ENCODE data around the gene RAD50. TPM values are rescaled to one million over a fixed set of nuclear protein-coding genes. Genes with fewer than 3 reads are reported as not detected.

Gene RAD50
- polyA plus RNA-seq, 1 donor (not counting 4 experiments of a cell fraction or from before 2014, with no cell fraction given): 26.3 TPM

DNA sequence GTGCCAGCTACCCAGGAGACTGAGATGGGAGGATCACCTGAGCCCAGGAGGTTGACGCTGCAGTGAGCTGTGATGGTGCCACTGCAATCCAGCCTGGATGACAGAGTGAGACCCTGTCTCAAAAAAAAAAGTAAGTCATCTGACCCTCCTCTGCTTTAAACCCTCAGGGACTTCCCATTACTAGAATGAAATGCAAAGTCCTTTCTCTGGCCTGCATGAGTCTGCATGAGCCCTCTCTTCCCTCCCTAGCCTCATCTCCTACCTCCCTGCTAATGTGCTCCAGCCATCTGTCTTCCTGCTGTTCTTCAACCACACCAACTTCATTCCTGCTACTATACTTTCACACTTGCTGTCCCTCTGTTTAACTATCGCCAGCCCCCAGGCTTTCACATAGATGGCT lies 28.8 kb upstream of the RAD50 start:
- H3K4me2 ChIP-seq (ENCODE audit: control insufficient read depth, extremely low read depth, insufficient read depth, low read depth, low read length): no peak overlapping the region
- FAIRE-seq (no peak), DNase-seq (ENCODE audit: low read depth, low spot score) (no peak)
- peaks cover 3% of the 10 kb centered on the region for H3K4me1 ChIP-seq (ENCODE audit: control insufficient read depth, extremely low read depth, insufficient read depth, low read length)
- H3K27me3 ChIP-seq (ENCODE audit: control insufficient read depth, extremely low read depth, insufficient read depth, low read length): peaks cover 15% of the 10 kb centered on the region
- H3K36me3 ChIP-seq (ENCODE audit: control insufficient read depth in 2 of 2, extremely low read depth in 1 of 2, insufficient read depth in 2 of 2, low read length in 2 of 2): no peaks in the 10 kb centered on the region
- no peaks in the 10 kb centered on the region for H3K9me3 ChIP-seq (ENCODE audit: control insufficient read depth, low read depth, low read length)
- dilution Hi-C loops (cut with MboI; ENCODE audit: extremely low pct_ligation_motif_present, low sequenced_read_pairs): no loop called here
- H3K4me3 ChIP-seq (ENCODE audit: control insufficient read depth in 2 of 3, extremely low read depth in 1 of 3, insufficient read depth in 2 of 3, low read depth in 1 of 3, low read length in 3 of 3): no peak overlapping the region
- H4K20me1 ChIP-seq (ENCODE audit: control insufficient read depth, extremely low read depth, insufficient read depth, low read length): no peaks in the 10 kb centered on the region
- no peak overlapping the region for H2AFZ ChIP-seq (ENCODE audit: control insufficient read depth, low read length)
- no peak for TF ChIP-seq EZH2 (IDR thresholded peaks at IDR 0.05; ENCODE audit: low read length)
- TF ChIP-seq, protein P1, sequence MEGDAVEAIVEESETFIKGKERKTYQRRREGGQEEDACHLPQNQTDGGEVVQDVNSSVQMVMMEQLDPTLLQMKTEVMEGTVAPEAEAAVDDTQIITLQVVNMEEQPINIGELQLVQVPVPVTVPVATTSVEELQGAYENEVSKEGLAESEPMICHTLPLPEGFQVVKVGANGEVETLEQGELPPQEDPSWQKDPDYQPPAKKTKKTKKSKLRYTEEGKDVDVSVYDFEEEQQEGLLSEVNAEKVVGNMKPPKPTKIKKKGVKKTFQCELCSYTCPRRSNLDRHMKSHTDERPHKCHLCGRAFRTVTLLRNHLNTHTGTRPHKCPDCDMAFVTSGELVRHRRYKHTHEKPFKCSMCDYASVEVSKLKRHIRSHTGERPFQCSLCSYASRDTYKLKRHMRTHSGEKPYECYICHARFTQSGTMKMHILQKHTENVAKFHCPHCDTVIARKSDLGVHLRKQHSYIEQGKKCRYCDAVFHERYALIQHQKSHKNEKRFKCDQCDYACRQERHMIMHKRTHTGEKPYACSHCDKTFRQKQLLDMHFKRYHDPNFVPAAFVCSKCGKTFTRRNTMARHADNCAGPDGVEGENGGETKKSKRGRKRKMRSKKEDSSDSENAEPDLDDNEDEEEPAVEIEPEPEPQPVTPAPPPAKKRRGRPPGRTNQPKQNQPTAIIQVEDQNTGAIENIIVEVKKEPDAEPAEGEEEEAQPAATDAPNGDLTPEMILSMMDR (optimal IDR thresholded peaks at IDR 0.05 in 1 of 3, IDR thresholded peaks at IDR 0.05 in 1 of 3, conservative IDR thresholded peaks at IDR 0.05 in 1 of 3; ENCODE audit: extremely low read depth in 1 of 3, insufficient read depth in 2 of 3, low read length in 3 of 3): no peak
- no peak overlapping the region for H3K9ac ChIP-seq (ENCODE audit: control insufficient read depth, extremely low read depth, insufficient read depth, low read length)
- H3K79me2 ChIP-seq (ENCODE audit: control insufficient read depth, insufficient read depth, low read length): no peaks in the 10 kb centered on the region
- no peak overlapping the region for H3K27ac ChIP-seq (ENCODE audit: control insufficient read depth, insufficient read depth, low read length)
- H3K9me1 ChIP-seq (ENCODE audit: control insufficient read depth, extremely low read depth, insufficient read depth, low read length): no peaks in the 10 kb centered on the region

DNA sequence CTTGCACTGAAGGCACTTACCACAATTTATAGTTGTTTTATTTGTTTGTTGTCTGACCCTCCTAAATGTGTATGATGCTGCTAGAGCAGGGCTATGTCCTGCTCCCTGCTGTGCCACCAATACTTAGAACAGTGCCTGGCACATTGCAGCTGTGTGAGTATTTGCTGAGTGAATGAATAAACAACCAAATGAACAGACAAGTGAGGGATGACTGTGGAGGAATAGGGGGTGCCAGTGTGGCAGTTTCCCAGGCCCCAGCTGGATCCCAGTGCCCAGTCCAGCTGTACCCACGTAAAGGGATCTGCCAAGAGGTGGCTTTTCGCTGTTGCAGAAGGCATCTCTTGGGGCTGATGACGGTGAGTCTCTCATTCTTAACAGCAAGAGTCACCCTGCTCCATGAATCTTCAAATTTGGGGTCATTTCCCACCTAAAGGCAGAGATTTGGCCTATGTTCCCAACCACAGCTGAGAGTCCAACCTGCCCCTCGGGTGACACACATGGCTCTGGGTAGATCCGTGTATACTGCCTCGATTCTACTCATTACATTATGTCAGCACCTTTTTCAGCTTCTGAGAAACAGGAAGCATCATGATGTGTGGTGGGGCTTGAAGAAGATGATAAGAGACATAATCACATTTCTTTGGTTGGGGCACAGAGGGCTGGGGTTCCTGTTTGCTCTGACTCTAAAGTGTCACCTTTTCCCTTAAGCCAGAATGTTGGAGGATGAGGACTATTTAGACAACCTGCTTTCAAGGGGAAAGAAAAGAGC lies 27.7 kb upstream of the RAD50 start:
- no peak overlapping the region for H2AFZ ChIP-seq (ENCODE audit: control insufficient read depth, low read length)
- dilution Hi-C loops (cut with MboI; ENCODE audit: extremely low pct_ligation_motif_present, low sequenced_read_pairs): no loop called here
- peaks cover 15% of the 10 kb centered on the region for H3K27me3 ChIP-seq (ENCODE audit: control insufficient read depth, extremely low read depth, insufficient read depth, low read length)
- H3K4me2 ChIP-seq (ENCODE audit: control insufficient read depth, extremely low read depth, insufficient read depth, low read depth, low read length): no peak overlapping the region
- H3K4me1 ChIP-seq (ENCODE audit: control insufficient read depth, extremely low read depth, insufficient read depth, low read length): peaks cover 3% of the 10 kb centered on the region
- H3K9me3 ChIP-seq (ENCODE audit: control insufficient read depth, low read depth, low read length): no peaks in the 10 kb centered on the region
- no peaks in the 10 kb centered on the region for H3K36me3 ChIP-seq (ENCODE audit: control insufficient read depth in 2 of 2, extremely low read depth in 1 of 2, insufficient read depth in 2 of 2, low read length in 2 of 2)
- H3K79me2 ChIP-seq (ENCODE audit: control insufficient read depth, insufficient read depth, low read length): no peaks in the 10 kb centered on the region
- H3K9ac ChIP-seq (ENCODE audit: control insufficient read depth, extremely low read depth, insufficient read depth, low read length): no peak overlapping the region
- no peaks in the 10 kb centered on the region for H3K9me1 ChIP-seq (ENCODE audit: control insufficient read depth, extremely low read depth, insufficient read depth, low read length)
- H4K20me1 ChIP-seq (ENCODE audit: control insufficient read depth, extremely low read depth, insufficient read depth, low read length): no peaks in the 10 kb centered on the region
- TF ChIP-seq, protein P1 (optimal IDR thresholded peaks at IDR 0.05 in 1 of 3, IDR thresholded peaks at IDR 0.05 in 1 of 3, conservative IDR thresholded peaks at IDR 0.05 in 1 of 3; ENCODE audit: extremely low read depth in 1 of 3, insufficient read depth in 2 of 3, low read length in 3 of 3): no peak
- no peak for TF ChIP-seq EZH2 (IDR thresholded peaks at IDR 0.05; ENCODE audit: low read length)
- FAIRE-seq (no peak), DNase-seq (ENCODE audit: low read depth, low spot score) (no peak)
- no peak overlapping the region for H3K4me3 ChIP-seq (ENCODE audit: control insufficient read depth in 2 of 3, extremely low read depth in 1 of 3, insufficient read depth in 2 of 3, low read depth in 1 of 3, low read length in 3 of 3)
- no peak overlapping the region for H3K27ac ChIP-seq (ENCODE audit: control insufficient read depth, insufficient read depth, low read length)

Data from keratinocyte (primary cell).